ENCODE data around the gene NUFIP2. TPM values are rescaled to one million over a fixed set of nuclear protein-coding genes. Genes with fewer than 3 reads are reported as not detected.

NUFIP2 gene
- total and polyA plus RNA-seq, 4 donors = 25.0 to 67.0 (median 44.3) TPM

DNA sequence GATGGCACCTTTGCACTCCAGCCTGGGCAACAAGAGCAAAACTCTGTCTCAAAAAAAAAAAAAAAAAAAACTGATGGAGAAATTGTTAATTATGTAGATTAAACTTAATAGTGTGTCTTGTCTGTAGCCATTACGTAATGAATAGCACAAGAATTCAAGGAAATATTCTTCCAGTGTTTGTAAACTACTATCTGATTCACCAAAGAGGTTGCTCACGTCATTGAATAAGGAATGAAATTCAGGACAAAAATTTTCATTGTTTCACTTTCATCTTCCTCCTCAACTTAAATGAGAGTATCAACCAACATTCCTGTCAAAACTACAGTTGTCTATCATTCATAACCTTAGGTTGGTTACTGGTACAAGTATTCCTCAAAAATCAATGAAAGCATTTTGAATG is 83.1 kb downstream of the NUFIP2 start:
- no peaks in the 10 kb centered on the region for H3K9me3 ChIP-seq (ENCODE audit: control insufficient read depth, insufficient read depth, low read length)
- H3K4me1 ChIP-seq (ENCODE audit: control insufficient read depth, insufficient read depth, low read length) = peaks cover 8% of the 10 kb centered on the region
- no peaks in the 10 kb centered on the region for H3K27me3 ChIP-seq (ENCODE audit: control insufficient read depth, insufficient read depth, low read length)
- no peak overlapping the region for H3K27ac ChIP-seq (ENCODE audit: low read depth, low read length)
- WGBS (ENCODE audit: insufficient coverage) = no CpG with 5 or more reads among the region's 2 CpGs
- no peak overlapping the region for H3K4me3 ChIP-seq (ENCODE audit: low read depth, low read length)
- no peaks in the 10 kb centered on the region for H3K36me3 ChIP-seq (ENCODE audit: control insufficient read depth, insufficient read depth, low read length)
- no peak for DNase-seq (ENCODE audit: low read depth in 4 of 6, low spot score in 6 of 6)

DNA sequence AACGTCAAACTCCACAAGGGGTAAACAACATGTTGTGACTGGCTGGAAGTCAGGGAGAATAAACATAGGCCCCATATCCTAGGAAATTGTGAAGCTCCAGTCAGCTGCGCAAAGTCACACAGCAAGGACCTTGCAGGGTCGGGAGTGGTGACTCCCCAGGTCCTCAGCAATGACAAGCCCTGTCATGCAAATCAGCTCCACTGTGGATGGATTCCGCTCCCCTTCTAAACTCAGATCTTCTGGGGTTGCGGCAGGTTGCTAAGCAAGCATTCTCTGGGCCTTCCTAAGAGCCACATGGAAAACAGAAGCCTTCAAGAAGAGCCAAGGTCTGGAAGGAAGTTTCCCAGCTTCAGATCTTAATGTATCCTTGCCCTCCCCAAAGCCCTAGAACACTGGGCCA is 84.9 kb downstream of the NUFIP2 start:
- DNase-seq (ENCODE audit: low read depth in 4 of 6, low spot score in 6 of 6) = no peak
- Histone ChIP-seq H3K9me3 (ENCODE audit: control insufficient read depth, insufficient read depth, low read length) (no peaks in the 10 kb centered on the region), H3K27ac (ENCODE audit: low read depth, low read length) (no peak overlapping the region), H3K27me3 (ENCODE audit: control insufficient read depth, insufficient read depth, low read length) (no peaks in the 10 kb centered on the region), H3K4me3 (ENCODE audit: low read depth, low read length) (no peak overlapping the region), H3K4me1 (ENCODE audit: control insufficient read depth, insufficient read depth, low read length) (peaks cover 8% of the 10 kb centered on the region), H3K36me3 (ENCODE audit: control insufficient read depth, insufficient read depth, low read length) (no peaks in the 10 kb centered on the region)
- whole genome bisulfite sequencing (ENCODE audit: insufficient coverage) = 71% methylated on average over 4 of the region's 5 CpGs

DNA sequence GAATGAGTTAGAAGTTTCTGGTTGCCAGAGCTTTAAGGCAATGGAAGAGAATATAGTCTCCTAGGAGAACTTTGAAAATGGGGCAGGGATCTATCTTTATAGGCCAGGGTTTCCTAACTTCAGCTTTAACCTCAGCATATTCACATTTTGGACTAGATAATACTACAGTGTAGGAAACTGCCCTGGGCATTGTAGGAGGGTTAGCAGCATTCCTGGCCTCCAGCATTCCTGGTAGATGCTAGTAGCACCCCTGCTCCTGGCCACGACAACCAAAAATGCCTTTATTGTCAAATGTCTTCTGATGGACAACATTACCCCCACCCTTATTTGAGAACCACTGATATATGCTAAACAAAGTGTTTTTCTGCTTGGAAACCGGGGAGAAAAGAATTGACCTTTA is 86.0 kb downstream of the NUFIP2 start:
- 60% methylated on average over 1 of the region's 2 CpGs for WGBS (ENCODE audit: insufficient coverage)
- Histone ChIP-seq H3K4me3 (ENCODE audit: low read depth, low read length) (no peak overlapping the region), H3K27ac (ENCODE audit: low read depth, low read length) (no peak overlapping the region), H3K9me3 (ENCODE audit: control insufficient read depth, insufficient read depth, low read length) (no peaks in the 10 kb centered on the region), H3K36me3 (ENCODE audit: control insufficient read depth, insufficient read depth, low read length) (no peaks in the 10 kb centered on the region), H3K4me1 (ENCODE audit: control insufficient read depth, insufficient read depth, low read length) (peaks cover 3% of the 10 kb centered on the region), H3K27me3 (ENCODE audit: control insufficient read depth, insufficient read depth, low read length) (no peaks in the 10 kb centered on the region)
- DNase-seq (ENCODE audit: low read depth in 4 of 6, low spot score in 6 of 6) = no peak

Other genes starting within 250 kb of the NUFIP2 start
- 10 to 100 TPM; 41.4 to 50.6 TPM for gene MYO18A, start 113.8 kb downstream of the NUFIP2 start, total RNA-seq
- 10 to 100 TPM; 68.3 to 75.9 TPM for gene MYO18A, start 113.8 kb downstream of the NUFIP2 start, polyA plus RNA-seq (ENCODE audit: insufficient read length in 2 of 2)
- gene CRYBA1, start 47.3 kb downstream of the NUFIP2 start, total RNA-seq = not detected
- under 1 TPM in 1 of 2 donors, not detected in 1; 0.26 TPM for gene CRYBA1, start 47.3 kb downstream of the NUFIP2 start, polyA plus RNA-seq (ENCODE audit: insufficient read length in 2 of 2)
- gene TAOK1, start 96.2 kb upstream of the NUFIP2 start, total RNA-seq = 100 to 1,000 TPM in 1 of 2 donors, 10 to 100 TPM in 1; 65.8 to 123 TPM
- 10 to 100 TPM; 38.7 to 72.8 TPM for gene TAOK1, start 96.2 kb upstream of the NUFIP2 start, polyA plus RNA-seq (ENCODE audit: insufficient read length in 2 of 2)

Data from spinal cord (tissue), 10 donors.